BJ (cell line): ENCODE results near the gene GRAMD2B. TPM values are rescaled to one million over a fixed set of nuclear protein-coding genes. Genes with fewer than 3 reads are reported as not detected.

ENCODE experiments used
- CTCF ChIA-PET: fragments of 350-600 bp; formaldehyde crosslinking; extraction: SDS; loops from one replicate; lab custom pipeline; 2021; ENCODE audit warnings: antibody characterized with exemption, inconsistent platforms; lab: Yijun Ruan, JAX
- POLR2A ChIA-PET: fragments of 300-600 bp; sonication (Branson Sonifier 250); formaldehyde crosslinking; extraction: SDS; loops from one replicate; lab custom pipeline; 2021; ENCODE audit warnings: antibody characterized with exemption; lab: Charles Lee
- DNase-seq: peaks from one replicate; pipeline ENCODE4 v3.0.0-alpha.2; 2011; ENCODE audit warnings: low read depth
- H3K27me3 ChIP-seq: 2 replicates; pipeline ENCODE4 v1.6.0; 2011; ENCODE audit warnings: low read length; ENCODE audit not compliant: control insufficient read depth, insufficient read depth
- H3K36me3 ChIP-seq: 2 replicates; pipeline ENCODE4 v1.5.1; 2011; ENCODE audit warnings: low read length; ENCODE audit not compliant: control insufficient read depth, insufficient read depth
- H3K4me3 ChIP-seq: 2 replicates; pipeline ENCODE4 v1.5.1; 2011; ENCODE audit warnings: low read depth, mild to moderate bottlenecking, control low read depth, low read length
- polyA plus RNA-seq: library from polyadenylated mRNA; depleted of rRNA; stranded (reverse); fragments of >200 nt; gene quantifications from 2 replicates; pipeline ENCODE4 v1.2.3, GENCODE V29; 2011
- TF ChIP-seq, protein P1 (sequence below): IDR thresholded peaks from 2 replicates; pipeline ENCODE4 v1.5.1; 2011; ENCODE audit warnings: low read depth, mild to moderate bottlenecking, control low read depth, inconsistent platforms, low read length, moderate library complexity; ENCODE audit not compliant: insufficient read depth

Gene GRAMD2B
- polyA plus RNA-seq, 1 experiment: 77.9 TPM

DNA sequence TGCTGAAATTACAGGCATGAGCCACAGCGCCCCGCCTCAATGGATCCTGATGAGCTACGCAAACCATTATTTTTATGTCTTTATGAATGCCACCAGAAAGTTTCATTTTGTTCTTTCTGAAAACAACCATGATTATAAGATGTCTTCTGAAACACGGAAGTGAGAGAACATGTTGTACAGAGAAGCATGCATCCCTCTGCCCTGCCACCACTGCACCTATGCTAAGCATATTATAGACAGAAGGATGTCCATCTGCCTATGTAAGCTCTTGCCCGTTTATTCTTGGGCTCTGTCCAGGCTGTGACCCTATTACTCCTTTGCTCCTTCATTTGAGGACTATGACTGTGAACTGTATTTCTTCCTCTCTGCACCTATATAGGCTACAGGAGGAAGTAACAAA, 74.3 kb downstream of the GRAMD2B start:
- Histone ChIP-seq H3K4me3 (no peak overlapping the region), H3K36me3 (peaks cover 7% of the 10 kb centered on the region), H3K27me3 (no peaks in the 10 kb centered on the region)
- TF ChIP-seq, protein P1, sequence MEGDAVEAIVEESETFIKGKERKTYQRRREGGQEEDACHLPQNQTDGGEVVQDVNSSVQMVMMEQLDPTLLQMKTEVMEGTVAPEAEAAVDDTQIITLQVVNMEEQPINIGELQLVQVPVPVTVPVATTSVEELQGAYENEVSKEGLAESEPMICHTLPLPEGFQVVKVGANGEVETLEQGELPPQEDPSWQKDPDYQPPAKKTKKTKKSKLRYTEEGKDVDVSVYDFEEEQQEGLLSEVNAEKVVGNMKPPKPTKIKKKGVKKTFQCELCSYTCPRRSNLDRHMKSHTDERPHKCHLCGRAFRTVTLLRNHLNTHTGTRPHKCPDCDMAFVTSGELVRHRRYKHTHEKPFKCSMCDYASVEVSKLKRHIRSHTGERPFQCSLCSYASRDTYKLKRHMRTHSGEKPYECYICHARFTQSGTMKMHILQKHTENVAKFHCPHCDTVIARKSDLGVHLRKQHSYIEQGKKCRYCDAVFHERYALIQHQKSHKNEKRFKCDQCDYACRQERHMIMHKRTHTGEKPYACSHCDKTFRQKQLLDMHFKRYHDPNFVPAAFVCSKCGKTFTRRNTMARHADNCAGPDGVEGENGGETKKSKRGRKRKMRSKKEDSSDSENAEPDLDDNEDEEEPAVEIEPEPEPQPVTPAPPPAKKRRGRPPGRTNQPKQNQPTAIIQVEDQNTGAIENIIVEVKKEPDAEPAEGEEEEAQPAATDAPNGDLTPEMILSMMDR: no peak
- CTCF ChIA-PET: interaction anchor here (1.6 kb wide), 1 partner anchor 143 kb away, joined by 5 read pairs; no protein-coding TSS in a partner anchor
- no peak for DNase-seq
- POLR2A ChIA-PET: no interaction called here

DNA sequence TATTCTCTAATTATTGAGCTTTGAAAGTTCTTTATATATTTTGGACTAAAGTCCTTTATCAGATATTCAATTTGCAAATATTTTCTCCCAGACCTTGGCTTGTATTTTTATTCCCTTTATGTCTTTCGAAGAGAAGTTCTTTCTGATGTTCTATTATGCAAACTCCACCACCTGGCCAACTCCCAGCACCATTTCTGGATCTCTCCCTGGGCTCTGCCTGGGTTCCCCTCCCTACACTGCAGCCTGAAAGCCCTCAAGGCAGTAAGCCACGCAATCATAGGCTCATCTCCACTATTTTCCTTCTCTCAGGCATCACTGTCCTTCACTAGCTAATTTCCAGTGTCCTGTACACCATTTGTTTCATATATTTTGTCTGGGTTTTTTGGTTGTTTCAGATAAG, 76.1 kb downstream of the GRAMD2B start:
- ChIA-PET CTCF (interaction anchor here (0.7 to 2.9 kb wide), 18 partner anchors 9 to 161 kb away, joined by 3 to 21 read pairs (median 6); partner anchors contain the start of gene PHAX), POLR2A (no interaction called here)
- H3K36me3 ChIP-seq: peaks cover 5% of the 10 kb centered on the region; the same call in 1 of the 2 replicates
- no peak overlapping the region for H3K4me3 ChIP-seq
- no peak for DNase-seq
- H3K27me3 ChIP-seq: no peaks in the 10 kb centered on the region
- TF ChIP-seq, protein P1: no peak

DNA sequence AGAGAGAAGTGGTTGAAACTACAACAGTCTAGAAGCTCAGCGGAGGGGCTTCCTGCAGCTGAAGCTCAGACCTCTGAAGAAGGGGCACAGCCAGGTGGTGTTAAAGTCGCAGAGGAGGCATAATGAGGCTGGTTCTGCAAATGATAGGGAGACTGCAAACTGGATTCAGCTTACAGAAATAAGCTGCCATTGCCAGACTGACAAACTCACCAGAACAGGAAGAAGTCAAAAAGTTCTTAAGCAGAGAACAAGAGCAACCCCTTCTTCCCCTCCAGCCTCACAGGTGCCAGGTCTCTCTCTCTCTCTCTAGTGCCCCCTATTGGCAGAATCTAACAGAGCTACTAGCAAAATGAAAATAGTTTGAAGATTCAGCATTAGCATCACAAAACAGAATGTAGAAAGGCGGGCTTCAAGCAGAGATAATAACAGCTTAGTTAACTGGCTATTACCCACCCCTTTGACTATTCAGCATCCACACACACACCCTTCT, 76.7 kb downstream of the GRAMD2B start:
- Histone ChIP-seq H3K36me3 (0 out of 2 replicates have a peak, but pooled peaks cover 2% of the 10 kb centered on the region), H3K27me3 (no peaks in the 10 kb centered on the region), H3K4me3 (no peak overlapping the region)
- POLR2A ChIA-PET: no interaction called here
- CTCF ChIA-PET: interaction anchor here (0.6 to 2.9 kb wide), 24 partner anchors 9 to 806 kb away, joined by 3 to 21 read pairs (median 4); partner anchors contain the start of gene PHAX
- TF ChIP-seq, protein P1: peak; percentile 58
- no peak for DNase-seq

DNA sequence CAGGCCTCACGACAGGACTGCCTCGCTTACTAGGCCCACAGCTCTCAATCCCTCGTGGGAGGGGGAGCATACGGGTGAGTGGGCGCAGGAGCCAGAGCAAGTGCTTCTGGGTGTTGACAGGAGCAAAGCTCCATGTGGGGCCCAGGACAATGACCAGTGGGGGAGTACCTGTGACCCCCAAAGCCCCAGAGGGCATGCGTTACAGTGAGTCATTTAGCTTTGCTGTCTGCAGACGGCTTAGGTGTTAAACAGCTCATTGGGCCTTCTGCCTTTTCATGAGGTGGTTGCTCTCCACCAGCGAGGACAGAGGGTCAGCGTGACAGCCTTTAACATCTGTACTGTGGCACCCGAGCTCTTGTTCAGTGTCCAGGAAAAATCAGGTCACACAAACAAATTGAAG, 78.2 kb downstream of the GRAMD2B start:
- ChIA-PET CTCF (interaction anchor here (1.0 to 2.9 kb wide), 7 partner anchors 11 to 162 kb away, joined by 3 to 21 read pairs (median 4); no protein-coding TSS in a partner anchor), POLR2A (no interaction called here)
- TF ChIP-seq, protein P1: no peak
- Histone ChIP-seq H3K36me3 (0 out of 2 replicates have a peak, but pooled peaks cover 2% of the 10 kb centered on the region), H3K4me3 (no peak overlapping the region), H3K27me3 (no peaks in the 10 kb centered on the region)
- no peak for DNase-seq

DNA sequence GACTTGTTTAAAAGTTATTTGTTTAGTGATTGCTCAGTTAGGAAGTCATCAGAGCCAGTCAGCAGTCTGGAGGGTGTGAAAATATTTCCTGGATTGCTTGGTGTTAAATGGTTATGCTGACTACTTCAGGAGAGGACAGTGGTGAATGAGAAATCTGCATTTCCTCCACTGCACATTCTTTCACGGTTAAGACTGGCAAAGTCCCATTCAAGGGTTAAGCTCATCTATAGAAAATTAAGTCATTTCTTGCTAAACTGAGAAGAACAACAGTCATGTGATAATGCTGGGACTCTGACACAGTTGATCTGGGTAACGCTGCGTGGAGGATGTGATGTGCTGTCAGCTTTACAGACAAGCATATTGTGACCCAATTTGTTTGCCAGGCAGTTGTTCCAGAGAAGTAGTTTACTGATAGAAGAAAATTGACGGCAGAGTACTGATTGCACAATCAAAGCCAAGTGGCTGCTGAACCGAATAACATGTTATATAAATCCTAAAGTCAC, 80.4 kb downstream of the GRAMD2B start:
- ChIA-PET CTCF (interaction anchor here (1.0 kb wide), 1 partner anchor 18 kb away, joined by 3 read pairs; no protein-coding TSS in a partner anchor), POLR2A (no interaction called here)
- no peak for DNase-seq

More for the DNA sequence above, 80.4 kb downstream of the GRAMD2B start:
- Histone ChIP-seq H3K36me3 (0 out of 2 replicates have a peak, but pooled peaks cover 2% of the 10 kb centered on the region), H3K4me3 (no peak overlapping the region), H3K27me3 (no peaks in the 10 kb centered on the region)
- TF ChIP-seq, protein P1: no peak
